CD4-positive, alpha-beta T cell treated with Interleukin-17A for 1 hour (primary cell): ENCODE results near the gene GNAI1.

Experiments
- DNase-seq: peaks from one replicate; pipeline ENCODE4 v3.0.0-alpha.2; 2020

GNAI1 gene

DNA sequence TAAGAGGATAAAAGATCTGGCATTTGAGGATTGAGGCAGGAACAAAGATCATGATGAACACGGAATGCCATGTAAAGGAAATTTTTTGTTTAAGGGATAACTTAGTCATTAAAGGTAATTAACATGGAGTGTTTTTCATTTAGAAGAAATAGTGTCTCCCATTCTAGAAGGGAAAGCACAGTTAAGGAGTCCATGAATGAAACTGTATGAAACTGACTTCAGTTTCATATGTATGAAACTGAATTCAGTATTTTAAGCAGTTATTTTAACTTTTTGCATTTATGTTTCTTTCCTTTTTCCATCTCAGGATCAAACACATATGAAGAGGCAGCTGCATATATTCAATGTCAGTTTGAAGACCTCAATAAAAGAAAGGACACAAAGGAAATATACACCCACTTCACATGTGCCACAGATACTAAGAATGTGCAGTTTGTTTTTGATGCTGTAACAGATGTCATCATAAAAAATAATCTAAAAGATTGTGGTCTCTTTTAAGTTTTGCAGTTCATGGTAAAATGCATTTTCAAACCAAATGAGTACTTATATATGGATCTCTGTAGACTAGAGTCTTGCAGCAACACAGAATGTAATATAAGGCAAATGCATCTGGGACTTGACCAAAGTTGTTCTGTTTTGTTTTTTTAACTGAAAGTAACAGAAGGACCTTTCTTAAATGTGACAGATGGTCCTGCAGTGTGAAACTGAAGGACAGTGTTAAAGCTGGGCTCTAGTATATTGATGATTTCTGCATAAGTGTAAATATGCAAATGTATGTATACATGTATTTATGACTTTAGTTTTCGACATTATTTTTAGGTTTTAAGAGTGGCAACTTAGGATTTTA, 82.6 kb downstream of the GNAI1 start:
- DNase-seq, result no peak

DNA sequence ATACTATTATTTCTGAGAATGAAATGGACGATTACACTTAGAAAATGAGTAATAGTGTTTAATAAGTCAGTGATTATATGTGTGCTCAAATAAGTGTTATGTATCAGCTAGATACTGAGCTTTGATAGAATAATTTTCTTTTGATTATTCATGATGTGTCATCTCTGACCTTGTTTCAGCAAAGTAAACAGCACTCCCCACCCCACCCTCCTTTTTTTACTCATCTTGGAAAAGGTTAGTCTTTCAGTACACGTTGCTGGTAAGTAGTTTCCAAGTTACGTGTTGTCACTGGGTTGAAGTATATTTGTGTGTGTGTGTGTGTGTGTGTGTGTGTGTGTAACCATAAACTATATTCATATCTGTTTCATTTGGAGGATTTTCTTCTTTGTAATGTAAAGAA, 84.1 kb downstream of the GNAI1 start:
- DNase-seq, result no peak

GRCh38 chr7:80220022-80220634, 85.5 kb downstream of the GNAI1 start:
- no peak for DNase-seq

DNA sequence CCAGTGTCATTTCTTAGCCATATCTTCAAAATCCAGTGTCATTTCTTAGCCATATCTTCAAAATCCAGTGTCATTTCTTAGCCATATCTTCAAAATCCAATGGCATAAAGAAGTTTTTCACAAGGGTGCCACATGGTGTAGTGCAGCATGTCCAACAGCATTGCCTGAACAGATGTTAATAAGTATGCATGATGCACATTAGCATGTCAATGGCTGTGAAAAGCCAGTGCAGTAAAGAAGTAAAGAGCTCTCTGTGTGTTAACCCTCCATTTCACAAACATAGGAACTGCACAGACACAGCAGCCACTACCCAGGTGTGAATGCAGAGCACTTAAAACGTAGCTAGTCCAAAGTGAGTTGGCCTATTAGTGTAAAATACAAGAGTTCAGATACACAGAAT, 89.8 kb downstream of the GNAI1 start:
- no peak for DNase-seq

DNA sequence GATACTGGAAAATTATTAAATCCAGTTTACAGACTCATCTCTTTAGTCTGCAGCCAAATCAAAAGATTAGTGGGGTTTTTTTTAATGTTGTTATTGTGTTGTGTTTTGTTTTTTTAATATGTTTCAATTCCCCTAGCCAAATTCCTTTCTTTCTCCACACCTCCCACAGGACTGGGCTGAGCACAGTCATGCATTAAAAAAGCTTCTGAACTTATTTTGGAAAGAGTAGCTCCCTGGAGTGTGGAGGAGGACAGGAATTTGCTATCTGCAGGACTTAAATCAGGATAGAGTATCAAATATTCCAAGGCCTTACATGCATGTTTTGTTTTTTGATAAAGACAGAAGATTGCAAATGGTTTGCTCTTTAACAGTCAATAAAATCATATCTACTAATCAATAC, 90.7 kb downstream of the GNAI1 start:
- DNase-seq, result no peak

- no peak for DNase-seq
Observed at GRCh38 chr7:80226629-80227028, 92.0 kb downstream of the GNAI1 start.

GRCh38 chr7:80230327-80230726, 95.7 kb downstream of the GNAI1 start:
- DNase-seq, result no peak

- no peak for DNase-seq
Observed at GRCh38 chr7:80231707-80232106, 97.1 kb downstream of the GNAI1 start.

DNA sequence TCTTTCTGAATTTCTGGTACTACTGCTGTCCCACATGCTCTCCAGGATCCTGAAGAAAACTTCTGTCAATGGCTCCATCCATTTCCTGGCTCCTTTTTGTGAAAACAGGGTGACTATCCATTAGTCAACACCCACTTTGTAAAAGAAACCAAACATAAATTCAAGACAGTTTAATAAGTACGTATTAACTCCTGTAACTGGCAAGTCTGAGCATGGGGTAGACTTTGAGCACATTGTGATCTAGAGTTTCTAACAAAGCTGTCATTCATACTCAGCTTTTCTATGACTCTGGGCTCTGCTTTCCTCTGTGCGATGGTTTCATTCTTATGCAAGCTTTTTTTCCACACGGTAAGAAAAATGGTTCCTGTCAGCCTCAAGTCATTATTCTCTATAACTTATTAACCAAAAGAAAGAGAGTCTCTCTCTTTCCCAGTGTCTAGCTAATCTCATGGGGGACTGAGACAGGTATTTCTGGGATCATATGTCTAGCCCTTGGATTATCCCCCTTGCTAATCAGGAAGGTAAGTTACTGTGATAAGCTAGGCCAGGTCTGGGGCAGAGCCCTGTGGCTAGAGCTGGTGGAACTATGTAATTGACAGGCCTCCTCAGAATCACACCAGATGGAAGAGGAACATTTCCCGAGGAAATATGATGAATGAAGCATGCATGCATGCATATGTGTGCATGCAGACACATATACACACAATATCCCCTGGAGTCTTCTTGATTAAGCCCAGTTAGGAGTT, 98.5 kb downstream of the GNAI1 start:
- no peak for DNase-seq

DNA sequence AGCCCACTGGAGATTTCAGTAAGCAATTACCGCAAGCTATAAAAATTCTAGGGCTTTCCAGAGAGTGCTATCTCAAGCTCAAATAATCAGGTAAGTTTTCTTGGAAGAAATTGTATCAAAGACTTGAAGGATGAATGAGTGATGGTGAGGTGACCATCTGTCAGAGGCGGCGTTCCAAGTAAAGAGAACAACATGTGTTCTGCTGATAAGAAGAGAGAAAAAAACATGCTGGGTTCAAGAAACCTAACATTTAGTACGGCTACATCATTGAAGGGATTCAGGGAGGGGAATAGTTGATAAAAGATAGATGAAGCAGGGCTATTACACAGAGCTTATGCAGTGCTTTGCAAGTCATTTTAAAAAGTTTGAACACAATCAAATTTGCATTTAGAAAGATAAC, 100.7 kb downstream of the GNAI1 start:
- no peak for DNase-seq

DNA sequence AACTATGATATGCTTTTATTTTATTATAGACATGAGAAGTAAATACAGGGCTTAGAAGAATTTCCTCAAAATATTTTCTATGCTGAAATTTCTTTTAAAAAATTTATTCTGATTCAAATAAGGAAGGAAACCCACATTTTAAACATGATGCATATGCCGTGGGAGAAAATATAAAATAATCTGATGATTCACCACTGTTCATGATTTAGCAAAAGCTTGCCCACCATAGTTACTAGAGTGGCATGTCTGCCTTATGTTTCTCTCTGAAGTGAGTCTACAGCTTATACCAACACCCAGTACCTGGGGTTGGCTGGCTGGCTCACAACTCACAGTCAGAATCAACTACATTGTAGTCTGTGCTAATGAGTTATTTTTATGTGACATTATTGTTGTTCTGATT, 102.0 kb downstream of the GNAI1 start:
- no peak for DNase-seq

- DNase-seq, result no peak
Observed at GRCh38 chr7:80240265-80241025, 105.8 kb downstream of the GNAI1 start.

DNA sequence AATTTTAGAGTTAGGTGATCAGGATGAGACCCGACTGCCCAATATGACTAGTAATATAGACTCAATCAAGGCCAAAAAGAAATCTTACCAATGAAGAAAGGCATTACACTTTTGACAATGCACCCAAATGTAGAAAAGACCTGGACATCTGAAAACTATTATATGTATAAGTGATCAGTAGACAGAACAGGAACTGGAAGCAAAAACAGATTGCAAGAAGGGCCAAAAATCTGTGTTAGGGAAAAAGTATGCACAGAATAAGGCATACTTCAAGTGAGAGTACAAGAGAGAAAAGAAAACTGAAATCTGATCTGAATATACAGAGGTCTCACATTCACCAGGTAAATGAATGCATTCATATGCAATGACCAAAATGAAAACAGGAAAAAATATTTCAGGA, 107.0 kb downstream of the GNAI1 start:
- DNase-seq, result no peak

DNA sequence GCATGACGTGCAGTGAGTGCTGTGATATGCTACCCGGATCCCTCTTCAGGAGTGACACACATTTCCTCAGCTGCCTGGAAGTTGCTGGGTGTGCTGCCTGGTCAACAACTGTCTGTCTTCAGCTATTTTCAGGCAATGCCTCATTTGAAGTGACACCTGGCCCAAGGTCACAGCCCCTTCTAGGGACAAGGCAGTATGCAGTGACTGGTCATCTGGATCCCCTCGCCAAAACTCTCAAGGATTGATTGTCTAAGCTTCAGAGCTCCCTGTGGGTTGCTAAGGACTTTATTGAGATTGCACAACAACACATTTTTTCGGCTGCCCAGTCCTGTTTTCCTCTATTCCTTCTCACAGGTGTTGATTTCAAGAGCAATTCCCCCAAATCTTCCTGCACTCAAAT, 108.8 kb downstream of the GNAI1 start:
- DNase-seq, result no peak

GRCh38 chr7:80244206-80244916, 109.7 kb downstream of the GNAI1 start:
- no peak for DNase-seq

DNA sequence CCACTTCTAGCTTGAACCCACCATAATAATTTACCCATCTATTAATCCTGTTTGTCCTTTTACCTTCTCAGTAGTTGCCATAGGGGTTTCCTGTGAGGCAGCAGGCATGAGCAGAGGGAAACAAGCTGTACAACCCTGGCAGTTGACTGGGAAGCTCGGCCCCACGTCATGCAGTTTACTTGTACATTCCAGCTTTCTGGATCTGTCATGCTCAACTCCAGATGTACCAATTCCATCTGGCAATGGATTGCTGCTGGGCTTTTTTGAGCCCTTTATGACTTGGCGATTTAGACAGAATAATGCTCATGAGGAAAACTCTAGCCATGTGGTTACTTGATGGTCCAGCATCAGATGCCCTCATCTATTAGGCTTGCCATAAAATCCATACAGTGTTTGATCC, 112.5 kb downstream of the GNAI1 start:
- DNase-seq, result no peak

DNA sequence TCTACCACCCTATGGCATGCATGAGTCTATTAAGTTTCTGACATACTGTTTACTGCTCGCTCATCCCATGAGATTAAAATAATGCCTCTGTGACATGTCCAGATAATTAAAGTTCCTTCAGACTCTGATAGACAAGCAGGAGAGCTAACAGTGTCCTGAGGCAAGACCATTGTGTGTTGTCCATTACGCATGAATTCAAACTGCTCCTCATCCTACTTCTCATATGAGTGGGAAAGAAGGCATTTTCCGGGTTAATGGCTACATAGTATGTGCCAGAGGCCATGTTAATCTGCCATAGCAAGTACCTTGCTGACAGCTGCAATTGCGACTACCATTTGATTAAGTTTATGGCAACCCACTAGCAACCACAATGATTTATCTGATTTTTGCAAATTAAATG, 113.3 kb downstream of the GNAI1 start:
- no peak for DNase-seq

GRCh38 chr7:80249184-80249583, 114.6 kb downstream of the GNAI1 start:
- no peak for DNase-seq

DNA sequence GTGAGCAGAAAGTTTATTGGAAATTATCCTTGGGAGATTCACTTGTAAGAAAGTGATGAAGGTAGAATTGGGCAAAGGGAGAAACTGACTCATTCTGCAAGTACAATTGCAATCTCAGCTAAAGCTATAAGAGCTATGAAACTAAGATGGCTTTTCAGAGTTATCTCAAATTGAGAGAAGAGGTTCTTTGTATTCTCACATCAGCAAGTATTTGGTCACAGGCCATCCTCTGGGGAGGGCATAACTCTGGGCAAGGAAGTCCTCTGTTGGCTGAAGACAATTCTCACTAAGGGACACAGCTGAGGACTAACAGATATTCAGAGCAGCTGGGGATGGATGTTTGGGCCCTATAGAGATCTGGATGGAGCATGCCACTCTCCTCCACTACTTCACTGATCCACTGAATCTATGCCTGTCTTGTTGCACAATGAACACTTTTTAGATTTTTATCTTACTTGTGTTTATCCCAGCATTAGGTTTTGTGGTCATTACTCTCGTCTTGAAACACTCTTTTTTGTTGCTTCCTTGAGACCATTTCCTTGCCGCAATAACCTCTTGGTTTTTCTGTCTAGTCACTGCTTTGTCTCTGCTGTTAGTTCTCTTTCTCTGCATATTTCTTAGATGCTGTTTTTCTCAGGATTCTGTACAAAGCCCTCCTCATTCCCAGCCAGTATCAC, 115.1 kb downstream of the GNAI1 start:
- DNase-seq, result no peak

- DNase-seq, result no peak
Observed at GRCh38 chr7:80253237-80253636, 118.6 kb downstream of the GNAI1 start.

GRCh38 chr7:80253653-80254052, 119.0 kb downstream of the GNAI1 start:
- DNase-seq, result no peak

- no peak for DNase-seq
Observed at GRCh38 chr7:80255656-80256055, 121.0 kb downstream of the GNAI1 start.
